ENCODE measurements around the gene ECD. TPM values are rescaled to one million over a fixed set of nuclear protein-coding genes. Genes with fewer than 3 reads are reported as not detected.
"Not testable (repeated sequence)": the region's sequence is repeated elsewhere in the genome, so short reads cannot be mapped to it uniquely, and the experiment has no call there.

ECD gene
- total RNA-seq, 2 experiments from 2014 or later = 39.2 to 39.8 TPM

DNA sequence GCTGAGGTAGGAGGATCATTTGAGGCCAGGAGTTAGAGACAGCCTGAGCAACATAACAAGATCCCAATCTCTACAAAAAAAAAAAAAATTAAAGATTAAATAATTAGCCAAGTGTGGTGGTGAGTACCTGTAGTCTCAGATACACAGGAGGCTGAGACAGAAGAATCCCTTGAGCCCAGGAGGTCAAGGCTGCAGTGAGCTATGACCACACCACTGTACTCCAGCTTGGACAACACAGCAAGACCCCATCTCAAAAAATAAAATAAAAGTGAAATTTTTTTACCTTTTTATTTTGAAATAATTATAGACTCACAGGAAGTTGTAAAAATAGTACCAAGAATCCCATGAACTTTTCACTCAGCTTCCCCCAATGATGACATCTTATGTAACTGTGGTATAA is 5.1 kb upstream of the ECD start:
- Mint-ChIP-seq H3K9me3 (no peaks in the 10 kb centered on the region), H3K27me3 (no peaks in the 10 kb centered on the region), H3K27ac (no peak overlapping the region), H3K36me3 (peaks cover 3% of the 10 kb centered on the region), H3K4me3 (no peak overlapping the region), H3K4me1 (peaks cover 8% of the 10 kb centered on the region)
- DNase-seq = no peak

DNA sequence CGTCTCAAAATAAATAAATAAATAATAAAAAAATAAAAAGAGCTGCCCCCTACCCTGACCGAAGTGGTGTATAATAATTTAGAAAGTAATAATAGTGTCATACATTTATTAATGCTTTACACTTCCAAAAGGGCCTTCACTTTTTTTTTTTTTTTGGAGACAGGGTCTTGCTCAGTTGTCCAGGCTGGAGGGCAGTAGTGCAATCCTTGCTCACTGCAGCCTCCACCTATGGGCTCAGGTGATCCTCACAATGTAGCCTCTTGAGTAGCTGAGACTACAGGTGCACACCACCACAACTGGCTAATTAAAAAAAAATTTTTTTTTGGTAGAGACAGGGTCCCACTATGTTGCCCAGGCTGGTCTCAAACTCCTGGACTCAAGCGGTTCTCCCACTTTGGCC is 1.5 kb upstream of the ECD start:
- Mint-ChIP-seq H3K27ac (no peak overlapping the region), H3K4me1 (peaks cover 28% of the 10 kb centered on the region), H3K27me3 (no peaks in the 10 kb centered on the region), H3K9me3 (no peaks in the 10 kb centered on the region), H3K36me3 (peaks cover 22% of the 10 kb centered on the region), H3K4me3 (peak overlapping the region; percentile 100)
- DNase-seq = no peak

DNA sequence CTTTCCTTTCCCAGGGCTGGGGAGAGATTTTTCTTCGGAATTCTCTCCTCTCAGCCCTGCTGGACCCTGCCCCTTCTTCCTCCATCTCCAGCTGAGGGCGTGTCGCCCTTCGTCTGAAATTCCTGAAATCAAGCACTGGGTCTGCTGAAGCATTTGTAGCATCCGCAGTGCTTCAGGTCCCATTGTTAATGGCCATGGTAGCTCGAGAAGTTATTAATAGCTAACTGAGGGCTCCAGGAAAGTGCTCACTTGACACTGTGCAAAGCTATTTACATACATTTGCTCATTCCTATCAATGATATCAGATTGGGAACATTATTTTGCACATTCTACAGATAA is 626 bp upstream of the ECD start:
- Mint-ChIP-seq H3K27me3 (no peaks in the 10 kb centered on the region), H3K4me1 (peaks cover 33% of the 10 kb centered on the region)

DNA sequence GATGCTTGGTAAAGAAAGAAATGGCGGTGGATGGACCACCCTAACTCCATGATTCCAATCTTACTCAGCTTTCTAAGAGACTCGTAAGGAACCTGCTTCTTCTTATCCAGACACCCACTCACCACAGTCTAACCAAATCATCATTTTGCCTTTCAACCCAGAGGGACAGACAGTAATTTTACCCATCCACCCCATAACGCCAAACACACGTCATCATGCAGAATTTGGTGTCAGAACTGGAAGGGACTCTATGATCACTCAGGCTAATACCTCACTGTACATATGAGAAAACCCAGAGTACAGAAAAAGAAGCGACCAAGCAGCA is 388 bp downstream of the ECD start:
- Mint-ChIP-seq H3K27me3 (no peaks in the 10 kb centered on the region), H3K4me1 (peaks cover 35% of the 10 kb centered on the region)
- DNase-seq = no peak

More for the DNA sequence above, 626 bp upstream of the ECD start:
- no peak for DNase-seq
- H3K9me3 Mint-ChIP-seq = no peaks in the 10 kb centered on the region
- H3K36me3 Mint-ChIP-seq = peaks cover 26% of the 10 kb centered on the region
- peak overlapping the region; percentile 86 for H3K27ac Mint-ChIP-seq
- peak overlapping the region; percentile 100 for H3K4me3 Mint-ChIP-seq

DNA sequence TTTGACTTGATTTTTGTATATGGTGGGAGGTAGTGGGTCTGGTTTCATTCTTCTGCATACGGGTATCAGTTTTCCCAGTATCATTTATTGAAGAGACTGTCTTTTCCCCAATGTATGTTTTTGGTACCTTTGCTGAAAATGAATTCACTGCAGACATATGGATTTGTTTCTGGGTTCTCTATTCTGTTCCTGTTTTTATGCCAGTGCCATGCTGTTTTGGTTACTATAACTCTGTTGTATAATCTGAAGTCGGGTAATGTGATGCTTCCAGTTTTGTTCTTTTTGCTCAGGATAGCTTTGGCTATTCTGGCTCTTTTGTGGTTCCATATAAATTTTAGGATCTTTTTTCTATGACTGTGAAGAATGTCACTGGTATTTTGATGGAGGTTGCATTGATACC is 836 bp downstream of the ECD start:
- peaks cover 38% of the 10 kb centered on the region for H3K4me1 Mint-ChIP-seq
- no peaks in the 10 kb centered on the region for H3K9me3 Mint-ChIP-seq
- no peaks in the 10 kb centered on the region for H3K27me3 Mint-ChIP-seq
- H3K36me3 Mint-ChIP-seq = peaks cover 31% of the 10 kb centered on the region
- peak overlapping the region; percentile 99 for H3K27ac Mint-ChIP-seq
- DNase-seq = no peak
- peak overlapping the region; percentile 100 for H3K4me3 Mint-ChIP-seq

More for the DNA sequence above, 388 bp downstream of the ECD start:
- peak overlapping the region; percentile 100 for H3K4me3 Mint-ChIP-seq
- no peaks in the 10 kb centered on the region for H3K9me3 Mint-ChIP-seq
- H3K36me3 Mint-ChIP-seq = peaks cover 28% of the 10 kb centered on the region
- H3K27ac Mint-ChIP-seq = peak overlapping the region; percentile 99

DNA sequence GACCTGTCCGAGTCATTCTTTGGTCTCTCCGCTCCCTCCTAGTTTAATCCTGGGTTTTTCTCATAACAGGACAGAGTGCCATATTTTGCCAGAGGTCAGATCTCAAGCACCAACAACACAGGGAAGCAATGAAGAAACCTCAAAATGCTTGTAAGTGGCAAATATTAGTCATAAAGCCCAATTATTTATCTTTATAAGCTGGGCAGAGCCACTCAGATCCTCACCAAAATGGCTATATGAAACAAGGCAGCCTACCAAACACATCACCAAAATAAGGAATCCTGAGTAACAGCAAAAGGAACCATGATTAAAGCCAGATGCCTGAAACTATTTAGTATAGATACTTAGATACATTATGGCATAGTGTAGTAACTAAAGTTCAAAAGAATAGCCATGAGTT is 4.7 kb downstream of the ECD start:
- DNase-seq = no peak
- peak overlapping the region; percentile 47 for H3K27ac Mint-ChIP-seq
- H3K27me3 Mint-ChIP-seq = no peaks in the 10 kb centered on the region
- peaks cover 53% of the 10 kb centered on the region for H3K4me1 Mint-ChIP-seq
- no peak overlapping the region for H3K4me3 Mint-ChIP-seq
- peaks cover 45% of the 10 kb centered on the region for H3K36me3 Mint-ChIP-seq
- no peaks in the 10 kb centered on the region for H3K9me3 Mint-ChIP-seq

DNA sequence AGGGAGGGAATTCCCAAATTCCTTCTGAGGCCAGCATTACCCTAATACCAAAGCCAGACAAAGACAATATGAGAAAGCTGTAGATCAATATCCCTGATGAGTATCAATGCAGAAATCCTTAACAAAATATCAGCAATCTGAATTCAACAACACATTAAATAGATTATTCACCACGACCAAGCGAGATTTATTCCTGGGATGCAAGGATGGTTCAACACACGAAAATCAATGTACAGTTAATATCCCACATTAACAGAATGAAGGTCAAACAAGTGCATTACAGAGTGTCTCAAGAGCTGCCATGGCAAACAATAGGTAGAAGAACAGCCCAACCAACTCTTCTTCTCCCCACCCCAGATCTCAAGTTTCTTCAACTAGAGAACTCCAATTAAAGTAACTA is 6.1 kb downstream of the ECD start:
- Mint-ChIP-seq H3K36me3 (peaks cover 35% of the 10 kb centered on the region), H3K27ac (peak overlapping the region; percentile 10), H3K9me3 (no peaks in the 10 kb centered on the region), H3K27me3 (no peaks in the 10 kb centered on the region), H3K4me1 (peaks cover 49% of the 10 kb centered on the region), H3K4me3 (no peak overlapping the region)
- no peak for DNase-seq

DNA sequence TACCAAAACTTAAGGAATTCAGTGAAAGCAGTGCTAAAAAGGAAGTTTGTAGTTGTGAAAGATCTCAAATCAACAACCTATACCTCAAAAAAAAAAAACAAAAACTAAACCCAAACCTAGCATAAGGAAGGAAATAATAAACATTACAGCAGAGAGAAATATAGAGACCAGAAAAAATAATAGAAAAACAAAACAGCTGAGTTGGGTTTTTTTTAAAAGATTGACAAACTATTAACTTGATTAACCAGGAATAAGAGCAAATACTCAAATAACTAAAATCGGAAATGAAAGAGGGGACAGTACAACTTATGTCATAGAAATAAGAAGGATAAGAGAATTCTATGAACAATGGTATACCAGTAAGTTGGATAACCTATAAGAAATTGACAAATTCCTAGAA is 6.7 kb downstream of the ECD start:
- Mint-ChIP-seq H3K9me3 (no peaks in the 10 kb centered on the region), H3K36me3 (peaks cover 30% of the 10 kb centered on the region), H3K27ac (peak overlapping the region; percentile 68), H3K27me3 (no peaks in the 10 kb centered on the region), H3K4me3 (no peak overlapping the region), H3K4me1 (peaks cover 43% of the 10 kb centered on the region)
- no peak for DNase-seq

DNA sequence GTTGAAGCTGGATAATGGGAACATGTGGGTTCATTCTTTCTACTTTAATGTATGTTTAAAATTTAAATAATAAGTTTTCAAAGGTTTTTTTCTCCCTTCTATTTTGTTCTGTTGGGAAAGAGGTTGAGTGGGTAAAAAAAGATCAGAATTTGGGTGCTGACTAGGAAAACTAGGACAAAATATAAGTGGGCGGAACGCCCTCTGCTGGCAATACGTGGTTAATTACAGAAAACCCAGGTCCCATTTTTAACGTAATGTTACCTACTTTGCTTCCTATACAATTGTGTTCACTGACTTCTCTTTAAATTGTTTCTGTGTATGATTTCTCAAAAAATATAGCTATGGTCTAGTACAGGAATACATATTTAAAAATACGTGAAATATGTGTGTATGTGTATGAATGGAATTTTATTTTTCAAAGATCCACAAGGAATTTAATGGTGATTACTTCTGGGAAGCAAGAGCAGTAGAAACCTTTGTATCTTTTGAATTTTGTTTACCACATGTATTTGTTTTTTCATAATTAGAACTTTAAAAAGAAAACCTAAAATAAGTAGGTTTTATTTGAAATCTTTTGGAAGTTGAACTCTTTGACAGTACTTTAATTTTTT is 8.7 kb downstream of the ECD start:
- no peak overlapping the region for H3K27ac Mint-ChIP-seq
- H3K9me3 Mint-ChIP-seq = no peaks in the 10 kb centered on the region
- H3K27me3 Mint-ChIP-seq = no peaks in the 10 kb centered on the region
- peak; percentile 31 for DNase-seq
- H3K4me3 Mint-ChIP-seq = no peak overlapping the region
- peaks cover 33% of the 10 kb centered on the region for H3K4me1 Mint-ChIP-seq
- H3K36me3 Mint-ChIP-seq = peaks cover 25% of the 10 kb centered on the region

DNA sequence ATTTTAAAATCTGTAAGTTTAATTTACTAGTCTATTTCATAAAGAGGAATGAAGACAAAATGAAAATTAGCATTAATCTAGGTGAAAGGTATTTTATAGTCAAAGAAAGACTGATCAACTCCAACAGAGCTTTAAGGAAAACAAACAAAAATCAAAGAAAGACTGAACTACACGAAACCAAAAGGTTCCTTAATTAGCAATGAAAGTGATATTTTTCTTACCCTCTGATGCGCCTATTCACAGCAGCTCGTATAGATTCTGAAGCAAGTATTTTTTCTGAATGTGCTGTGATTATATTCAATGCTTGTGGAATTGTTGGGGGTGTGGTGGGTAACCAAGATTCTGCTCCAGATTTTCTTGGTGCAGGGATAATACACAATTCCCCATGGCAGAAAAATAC is 11.8 kb downstream of the ECD start:
- Mint-ChIP-seq H3K27ac (no peak overlapping the region), H3K36me3 (peaks cover 18% of the 10 kb centered on the region), H3K9me3 (no peaks in the 10 kb centered on the region), H3K4me1 (peaks cover 10% of the 10 kb centered on the region), H3K27me3 (no peaks in the 10 kb centered on the region), H3K4me3 (no peak overlapping the region)
- no peak for DNase-seq

DNA sequence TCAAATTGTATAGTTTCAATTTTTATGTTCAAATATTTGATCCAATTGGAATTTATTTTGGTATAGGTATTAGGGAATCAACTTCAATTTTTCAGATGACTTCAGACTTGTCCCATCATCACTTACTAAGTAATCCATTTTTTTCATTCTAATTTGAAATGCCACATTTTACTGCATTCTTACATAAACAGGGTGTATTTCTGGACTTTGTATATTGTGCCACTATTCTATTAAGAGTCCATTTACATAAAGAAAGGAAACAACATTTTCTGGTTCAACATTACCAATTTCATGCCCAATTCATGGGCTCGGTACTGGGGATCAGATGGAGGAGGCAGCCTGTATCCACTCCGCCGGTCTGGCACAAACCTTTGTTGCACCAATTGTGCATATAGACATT is 15.8 kb downstream of the ECD start:
- Mint-ChIP-seq H3K4me1 (no peaks in the 10 kb centered on the region), H3K27me3 (no peaks in the 10 kb centered on the region), H3K9me3 (no peaks in the 10 kb centered on the region), H3K4me3 (no peak overlapping the region), H3K36me3 (peaks cover 21% of the 10 kb centered on the region), H3K27ac (no peak overlapping the region)
- DNase-seq = no peak

DNA sequence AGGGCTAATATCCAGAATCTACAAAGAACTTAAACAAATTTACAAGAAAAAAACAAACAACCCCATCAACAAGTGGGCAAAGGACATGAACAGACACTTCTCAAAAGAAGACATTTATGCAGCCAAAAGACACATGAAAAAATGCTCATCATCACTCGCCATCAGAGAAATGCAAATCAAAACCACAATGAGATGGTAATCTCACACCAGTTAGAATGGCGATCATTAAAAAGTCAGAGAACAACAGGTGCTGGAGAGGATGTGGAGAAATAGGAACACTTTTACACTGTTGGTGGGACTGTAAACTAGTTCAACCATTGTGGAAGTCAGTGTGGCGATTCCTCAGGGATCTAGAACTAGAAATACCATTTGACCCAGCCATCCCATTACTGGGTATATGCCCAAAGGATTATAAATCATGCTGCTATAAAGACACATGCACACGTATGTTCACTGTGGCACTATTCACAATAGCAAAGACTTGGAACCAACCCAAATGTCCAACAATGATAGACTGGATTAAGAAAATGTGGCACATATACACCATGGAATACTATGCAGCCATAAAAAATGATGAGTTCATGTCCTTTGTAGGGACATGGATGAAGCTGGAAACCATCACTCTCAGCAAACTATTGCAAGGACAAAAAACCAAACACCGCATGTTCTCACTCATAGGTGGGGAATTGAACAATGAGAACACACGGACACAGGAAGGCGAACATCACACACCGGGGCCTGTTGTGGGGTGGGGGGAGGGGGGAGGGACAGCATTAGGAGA is 17.0 kb downstream of the ECD start:
- not testable (repeated sequence) for H3K27me3 Mint-ChIP-seq, H3K9me3 Mint-ChIP-seq, DNase-seq, H3K4me1 Mint-ChIP-seq, H3K27ac Mint-ChIP-seq, H3K4me3 Mint-ChIP-seq
- peaks cover 22% of the 10 kb centered on the region for H3K36me3 Mint-ChIP-seq

DNA sequence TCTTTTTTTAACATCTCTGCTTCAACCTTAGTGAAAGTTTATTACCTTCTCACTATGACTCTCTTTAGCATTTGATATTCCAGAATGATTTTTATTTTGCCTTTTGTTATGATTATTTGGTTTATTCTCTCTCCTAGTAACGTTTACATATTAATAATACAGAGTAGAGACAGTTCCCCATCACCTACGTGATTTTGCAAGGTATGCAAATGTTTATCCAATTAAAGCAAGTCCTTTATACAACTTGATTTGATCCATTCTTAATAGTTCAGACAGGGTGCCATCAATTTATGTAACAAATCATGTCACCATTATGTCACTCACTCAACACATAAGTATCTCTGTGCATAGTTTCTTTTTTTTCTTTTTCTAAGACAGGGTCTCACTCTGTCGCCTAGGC is 26.2 kb downstream of the ECD start:
- Mint-ChIP-seq H3K27ac (no peak overlapping the region), H3K9me3 (no peaks in the 10 kb centered on the region), H3K4me3 (no peak overlapping the region), H3K36me3 (peaks cover 17% of the 10 kb centered on the region), H3K4me1 (no peaks in the 10 kb centered on the region), H3K27me3 (no peaks in the 10 kb centered on the region)
- DNase-seq = no peak

DNA sequence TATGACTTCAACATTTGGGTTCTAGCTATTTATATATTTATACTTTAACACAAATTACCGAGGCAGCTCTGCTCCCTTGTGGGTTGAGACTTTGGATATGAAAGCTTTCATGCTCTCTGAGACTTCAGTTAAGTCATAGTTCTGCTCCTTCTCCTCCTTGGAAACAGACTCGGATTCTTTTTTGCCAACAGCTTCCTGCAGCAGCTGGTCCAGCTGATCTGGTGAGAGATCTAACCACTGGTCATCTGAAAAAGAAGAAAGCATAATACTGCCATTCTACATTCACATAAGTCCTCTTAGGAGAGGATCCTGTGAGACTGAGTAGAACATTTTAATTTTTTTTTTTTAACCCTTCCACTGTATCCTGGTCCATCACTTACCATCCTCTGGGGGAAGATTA is 28.6 kb downstream of the ECD start:
- H3K27ac Mint-ChIP-seq = no peak overlapping the region

DNA sequence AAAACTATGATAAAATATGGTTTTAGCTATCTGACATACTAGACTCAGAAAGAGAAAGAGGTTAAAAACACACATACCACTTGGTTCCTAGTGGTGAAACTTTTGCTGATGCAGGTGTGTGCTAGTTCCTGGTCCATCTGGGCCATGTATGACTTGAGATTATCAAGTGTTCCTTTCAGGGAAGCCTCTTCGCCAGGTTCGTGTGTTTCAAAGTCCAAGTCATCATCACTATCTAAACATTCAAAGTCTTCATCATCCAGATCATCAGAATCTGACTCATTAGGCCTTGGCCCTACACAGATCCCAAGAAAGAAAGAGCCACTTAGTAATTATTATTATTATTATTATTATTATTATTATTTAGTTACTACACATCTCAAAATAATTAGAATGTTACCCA is 31.2 kb downstream of the ECD start:
- peaks cover 18% of the 10 kb centered on the region for H3K36me3 Mint-ChIP-seq
- no peak overlapping the region for H3K27ac Mint-ChIP-seq
- no peak for DNase-seq
- H3K4me3 Mint-ChIP-seq = no peak overlapping the region
- no peaks in the 10 kb centered on the region for H3K27me3 Mint-ChIP-seq
- H3K9me3 Mint-ChIP-seq = no peaks in the 10 kb centered on the region
- no peaks in the 10 kb centered on the region for H3K4me1 Mint-ChIP-seq

More for the DNA sequence above, 28.6 kb downstream of the ECD start:
- H3K9me3 Mint-ChIP-seq = no peaks in the 10 kb centered on the region
- no peak for DNase-seq
- H3K4me1 Mint-ChIP-seq = no peaks in the 10 kb centered on the region
- no peaks in the 10 kb centered on the region for H3K27me3 Mint-ChIP-seq
- peaks cover 21% of the 10 kb centered on the region for H3K36me3 Mint-ChIP-seq
- no peak overlapping the region for H3K4me3 Mint-ChIP-seq

DNA sequence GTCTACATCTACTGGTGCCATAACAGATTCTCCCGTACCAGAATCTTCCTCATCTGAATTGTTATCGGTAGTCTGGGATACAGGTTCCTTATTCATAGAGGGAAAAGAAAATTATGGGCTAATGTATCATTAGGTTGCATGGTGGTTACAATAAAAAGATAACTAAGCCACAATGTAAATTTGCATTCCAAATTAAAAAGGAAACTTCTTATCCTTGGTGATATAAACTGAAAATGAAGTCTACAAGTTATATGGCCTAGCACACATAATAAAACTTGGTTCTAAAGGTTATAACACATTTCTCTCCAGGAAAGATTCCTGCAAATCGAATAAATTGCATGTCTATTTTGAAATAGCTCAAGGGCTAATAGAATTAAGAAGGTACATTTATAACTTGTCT is 33.1 kb downstream of the ECD start:
- peaks cover 20% of the 10 kb centered on the region for H3K36me3 Mint-ChIP-seq
- H3K27ac Mint-ChIP-seq = no peak overlapping the region
- H3K27me3 Mint-ChIP-seq = no peaks in the 10 kb centered on the region
- H3K4me1 Mint-ChIP-seq = no peaks in the 10 kb centered on the region
- no peaks in the 10 kb centered on the region for H3K9me3 Mint-ChIP-seq
- no peak overlapping the region for H3K4me3 Mint-ChIP-seq
- DNase-seq = no peak
